Cerebellar cortex (tissue), 1 donor: ENCODE data around the gene GCFC2.
"Not testable (repeated sequence)": the region's sequence is repeated elsewhere in the genome, so short reads cannot be mapped to it uniquely, and the experiment has no call there.

Experiments used
- DNase-seq: peaks from one replicate; pipeline ENCODE4 v3.0.0-alpha.2; 2015; ENCODE audit warnings: low spot score

The GCFC2 gene

DNA sequence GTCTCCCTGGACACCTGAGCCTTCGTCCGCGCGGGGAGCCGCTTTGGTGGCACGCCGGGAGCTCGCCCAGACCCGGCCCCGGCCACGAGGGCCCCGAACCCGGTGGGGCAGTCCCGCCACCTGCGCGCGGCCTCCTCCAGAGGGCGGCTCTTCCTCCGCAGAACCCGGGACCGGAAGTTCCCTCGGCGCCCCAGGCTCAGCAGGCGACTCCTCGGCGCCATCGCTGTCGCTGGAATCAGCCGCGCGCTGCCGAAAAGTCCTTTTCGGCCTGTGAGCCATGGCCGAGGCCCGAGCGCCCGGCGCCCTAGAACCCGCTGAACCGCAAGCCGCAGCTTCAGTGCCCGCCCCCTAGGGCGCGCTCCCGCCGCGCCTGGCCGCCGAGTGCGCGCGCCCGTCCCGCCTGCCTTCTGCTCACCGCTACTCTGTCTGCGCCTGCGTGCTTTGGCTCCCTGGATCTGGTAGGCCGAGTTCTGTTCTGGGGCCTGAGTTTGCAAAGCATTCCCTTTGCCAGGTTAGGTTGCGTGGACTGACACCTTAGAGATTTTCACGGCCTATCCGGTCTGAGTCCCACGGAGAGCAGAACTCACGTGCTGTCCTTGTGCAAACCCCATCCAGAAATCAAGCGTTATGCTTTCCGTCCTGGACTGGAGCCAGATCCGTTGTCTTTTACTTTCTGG is at the start of gene GCFC2:
Gene GCFC2, minus strand, starts transcription at position 339 of the 677 bp plus-strand sequence. Its CDS starts 60 bp downstream, at position 279.
- DNase-seq, result peak; percentile 89

DNA sequence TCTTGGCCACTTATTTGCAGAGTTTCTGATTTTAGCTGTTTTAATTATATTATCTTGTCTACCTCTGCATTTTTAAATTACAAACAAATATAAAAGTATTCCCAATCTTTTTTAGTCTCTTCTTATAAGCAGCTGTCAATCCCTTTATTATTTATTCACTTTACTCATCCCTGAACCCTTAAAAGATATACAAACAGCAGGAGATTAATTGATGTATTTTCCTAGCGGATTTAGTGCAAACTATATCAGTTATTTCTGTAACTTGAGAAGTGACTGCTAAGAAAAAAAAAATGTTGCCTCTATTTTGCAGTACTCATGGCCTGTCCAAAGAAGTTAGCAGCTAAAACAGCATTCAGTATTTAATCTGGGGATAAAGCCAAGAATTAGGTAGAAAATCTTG is 42.1 kb upstream of the GCFC2 start:
- DNase-seq, result no peak

DNA sequence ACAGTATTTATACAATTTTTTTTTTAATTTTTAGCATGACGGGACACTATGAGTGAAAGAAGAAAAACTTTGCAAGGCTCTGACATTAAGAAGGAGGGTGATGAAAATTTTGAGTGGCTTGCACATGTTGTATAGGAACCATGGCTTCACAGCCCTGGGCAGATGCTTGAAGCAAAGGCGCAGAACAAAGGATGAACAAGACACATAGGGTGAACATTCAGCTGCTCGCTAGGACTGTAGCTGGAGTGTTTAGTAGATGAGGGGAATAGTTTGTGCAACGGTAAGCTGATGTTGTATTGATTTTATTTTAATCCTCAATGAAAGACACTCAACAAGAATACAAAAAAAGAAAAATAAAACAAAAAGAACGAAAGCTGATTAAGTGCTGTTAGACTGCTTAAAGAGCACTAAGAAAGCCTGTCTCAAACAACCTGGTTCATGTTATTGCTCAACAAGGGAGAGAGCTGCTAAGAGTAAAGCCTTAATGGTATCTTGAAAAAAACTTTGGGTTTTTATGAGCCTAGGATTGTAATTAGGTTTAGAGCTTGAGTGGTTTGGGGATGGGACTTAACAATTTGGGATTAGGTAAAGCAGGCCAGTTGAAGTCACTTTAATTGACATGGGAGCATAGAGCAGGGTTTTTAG is 41.2 kb upstream of the GCFC2 start:
- no peak for DNase-seq

DNA sequence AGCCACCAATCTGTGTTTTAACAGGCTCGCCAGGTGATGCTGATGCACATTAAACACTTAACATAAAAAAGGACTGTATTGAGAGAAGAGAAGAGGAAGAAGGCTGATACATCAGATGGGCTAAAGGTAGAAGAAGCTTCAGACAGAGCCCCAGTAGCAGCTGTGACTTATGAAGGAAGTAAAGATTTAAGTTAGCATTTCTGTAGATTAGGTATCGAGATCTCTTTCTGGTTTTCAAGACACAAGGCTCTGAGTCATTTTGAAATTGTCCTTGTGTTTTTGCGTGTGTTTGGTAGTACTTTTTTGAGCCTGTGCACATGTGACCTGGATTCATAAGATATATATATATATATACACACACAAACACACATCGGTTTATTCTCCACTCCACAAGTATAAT is 40.6 kb upstream of the GCFC2 start:
- no peak for DNase-seq

DNA sequence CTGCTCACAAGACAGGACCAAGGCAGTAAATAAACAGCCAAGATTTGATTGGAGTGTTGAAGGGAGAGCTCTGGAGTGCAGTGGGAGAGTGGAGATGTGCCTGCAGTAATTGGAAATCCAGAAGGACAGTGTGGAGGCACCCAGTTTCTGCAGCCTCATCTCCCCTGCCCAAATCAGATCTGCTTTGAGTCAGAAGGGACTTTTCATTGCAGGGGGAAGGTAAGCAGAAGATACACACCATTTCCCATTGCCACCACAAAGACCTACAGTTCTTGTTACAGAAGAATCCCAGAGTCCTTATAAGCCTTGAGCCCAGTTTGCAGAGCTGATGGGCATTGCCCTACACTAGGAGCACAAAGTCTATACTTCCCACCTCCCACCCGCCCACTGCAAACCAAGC is 27.2 kb upstream of the GCFC2 start:
- no peak for DNase-seq

DNA sequence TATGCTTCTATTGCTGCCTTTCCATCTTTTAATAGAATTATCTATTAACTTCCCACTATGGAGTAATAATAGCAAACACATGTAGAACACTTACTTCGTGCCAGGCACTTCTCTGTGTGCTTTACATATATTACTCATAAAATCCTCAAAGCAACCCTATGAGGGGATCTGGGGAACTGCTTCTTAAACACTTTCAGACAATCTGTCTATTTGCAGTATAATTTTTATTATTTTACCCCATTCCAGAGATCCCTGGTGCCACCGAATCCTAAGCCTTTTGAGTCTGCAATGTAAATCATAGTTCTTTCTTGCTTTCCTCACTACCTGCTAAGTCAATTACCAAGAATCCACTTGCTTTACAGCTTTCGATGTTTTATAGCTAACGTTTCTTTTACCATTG is 25.6 kb upstream of the GCFC2 start:
- DNase-seq, result no peak

DNA sequence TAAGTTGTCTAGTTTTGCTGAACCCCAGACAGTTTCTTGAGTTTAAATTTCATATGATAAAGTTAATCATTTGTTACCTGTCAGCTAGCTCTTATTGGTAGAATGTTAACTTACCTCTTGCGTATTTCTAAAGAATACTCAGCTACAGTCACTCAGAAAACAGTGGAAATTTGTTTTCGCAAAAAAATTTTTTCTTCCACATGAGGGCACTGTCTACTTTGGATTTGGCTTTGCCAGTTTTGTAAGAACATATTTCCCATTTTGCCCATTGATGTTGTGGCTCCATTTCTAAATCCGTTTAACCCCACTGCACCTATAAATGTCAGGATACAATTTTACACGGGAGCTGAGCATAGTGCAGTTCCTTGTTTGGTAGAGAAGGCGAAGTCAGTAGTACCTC is 19.1 kb upstream of the GCFC2 start:
- peak; percentile 24 for DNase-seq

DNA sequence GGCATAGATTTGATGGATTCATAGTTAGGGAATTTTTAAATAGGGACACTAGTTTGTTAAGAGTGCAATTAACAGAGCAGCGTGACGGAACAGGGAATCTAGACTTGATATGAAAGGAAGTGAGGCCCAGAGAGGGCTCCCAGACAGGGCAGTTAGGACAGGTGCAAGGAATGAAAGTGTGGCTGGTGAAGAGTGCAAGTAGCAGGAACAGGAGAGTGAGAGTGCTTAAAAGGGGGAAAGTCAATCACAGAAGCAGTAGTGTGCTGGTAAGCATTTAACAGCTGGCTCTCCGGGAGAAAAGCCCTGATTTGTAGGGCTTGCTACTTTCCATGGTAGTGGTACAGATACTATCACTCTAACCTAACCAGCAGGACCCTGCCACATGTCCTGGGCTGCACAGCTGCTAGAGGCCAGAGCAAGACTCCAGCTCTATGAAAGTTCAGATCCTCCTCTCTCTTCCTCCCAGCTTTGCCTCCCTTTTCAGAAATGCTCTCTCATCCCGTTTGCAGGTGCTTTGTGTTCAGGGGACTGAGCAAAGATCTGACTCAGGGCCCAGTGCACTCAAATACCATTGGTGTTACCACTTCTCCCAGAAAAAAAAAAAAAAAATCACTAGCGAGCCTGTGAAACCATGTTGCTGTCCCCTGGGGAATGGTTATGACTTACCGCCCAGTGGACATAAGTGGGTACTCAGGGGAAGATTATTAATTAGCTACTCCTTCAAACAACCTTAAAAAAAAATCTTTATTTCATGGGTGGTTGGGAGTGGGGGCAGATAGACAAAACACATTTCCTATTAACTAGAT is 18.1 kb upstream of the GCFC2 start:
- DNase-seq, result no peak

DNA sequence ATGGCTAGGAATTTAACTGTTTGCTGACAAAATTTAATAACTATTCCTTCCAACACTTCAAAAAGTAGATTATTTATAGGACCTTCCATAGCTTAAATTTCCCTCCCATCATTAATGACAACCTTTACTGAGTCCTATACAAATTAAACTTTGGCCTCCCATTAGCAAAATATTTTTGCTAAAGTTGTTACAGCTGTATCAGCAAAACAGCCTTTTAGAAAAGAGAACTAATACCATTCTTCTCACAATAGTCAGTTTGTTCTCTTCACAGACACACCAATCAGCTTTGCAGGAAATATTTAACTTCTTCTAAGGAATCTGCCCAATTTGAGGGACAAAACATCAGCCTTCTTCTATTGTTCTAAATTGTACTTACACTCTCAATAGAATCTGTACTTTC is 12.0 kb upstream of the GCFC2 start:
- no peak for DNase-seq

DNA sequence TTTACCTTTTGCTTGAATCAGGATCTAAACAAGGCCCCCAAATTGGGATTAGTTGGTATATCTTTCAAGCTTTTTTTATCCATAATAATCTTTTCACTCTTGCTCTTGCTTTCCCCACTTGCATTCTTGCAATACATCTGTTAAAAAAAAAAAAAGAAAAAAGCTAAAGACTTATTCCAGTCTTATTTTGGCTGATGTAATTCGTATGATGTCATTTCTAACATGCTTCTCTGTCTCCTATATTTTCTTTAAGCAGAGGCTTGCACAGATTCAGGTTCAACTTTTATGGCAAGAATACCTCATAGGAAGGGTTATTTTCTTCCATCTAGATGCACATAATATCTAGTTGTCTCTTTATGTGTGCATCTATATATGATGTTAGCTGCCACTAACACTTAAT is 9.8 kb upstream of the GCFC2 start:
- DNase-seq, result no peak

DNA sequence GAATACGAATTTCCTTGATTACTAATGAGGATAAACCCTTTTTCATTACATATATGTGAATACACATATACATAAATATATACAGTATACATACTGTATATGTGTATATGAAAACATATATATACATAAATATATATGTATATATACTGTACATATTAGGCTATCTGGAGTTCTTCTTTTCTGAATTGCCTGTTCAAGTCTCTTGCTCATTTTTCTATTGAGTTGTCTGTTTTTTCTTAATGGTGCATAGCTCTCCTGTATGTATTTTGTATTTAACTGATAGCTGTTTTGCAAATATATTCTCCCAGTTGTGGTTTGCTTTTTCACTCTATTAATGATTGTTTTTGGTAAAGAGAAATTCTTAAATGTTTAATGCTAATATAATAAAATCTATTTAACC is 8.9 kb upstream of the GCFC2 start:
- no peak for DNase-seq

DNA sequence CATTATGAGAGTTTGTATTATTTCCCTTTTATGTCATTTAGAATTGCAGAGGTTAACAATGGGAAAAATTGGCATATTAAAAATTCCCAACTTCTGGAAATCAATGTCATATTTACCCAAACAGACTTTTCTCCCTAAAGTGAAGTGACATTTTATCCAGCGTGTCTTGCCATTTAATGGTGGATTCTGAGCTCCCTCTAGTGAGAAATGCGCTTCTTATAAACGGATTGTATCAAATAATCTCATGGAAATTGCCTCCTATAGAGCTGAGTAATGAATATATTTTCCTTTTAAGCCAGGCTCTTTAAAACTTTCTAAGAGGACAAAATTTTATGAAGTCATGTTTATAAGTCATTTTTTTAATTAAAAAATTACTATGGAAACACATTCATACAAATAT is 5.7 kb upstream of the GCFC2 start:
- DNase-seq, result peak; percentile 16

DNA sequence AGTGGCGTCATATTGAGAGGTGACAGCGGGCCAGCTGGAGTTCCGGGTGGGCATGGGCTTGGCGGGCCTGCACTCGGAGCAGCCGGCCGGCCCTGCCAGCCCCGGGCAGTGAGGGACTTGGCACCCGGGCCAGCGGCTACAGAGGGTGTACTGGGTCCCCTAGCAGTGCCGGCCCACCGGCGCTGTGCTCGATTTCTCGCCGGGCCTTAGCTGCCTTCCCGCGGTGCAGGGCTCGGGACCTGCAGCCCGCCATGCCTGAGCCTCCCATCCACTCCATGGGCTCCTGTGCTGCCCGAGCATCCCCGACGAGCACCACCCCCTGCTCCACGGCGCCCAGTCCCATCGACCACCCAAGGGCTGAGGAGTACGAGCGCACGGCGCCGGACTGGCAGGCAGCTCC is 875 bp upstream of the GCFC2 start:
- not testable (repeated sequence) for DNase-seq

DNA sequence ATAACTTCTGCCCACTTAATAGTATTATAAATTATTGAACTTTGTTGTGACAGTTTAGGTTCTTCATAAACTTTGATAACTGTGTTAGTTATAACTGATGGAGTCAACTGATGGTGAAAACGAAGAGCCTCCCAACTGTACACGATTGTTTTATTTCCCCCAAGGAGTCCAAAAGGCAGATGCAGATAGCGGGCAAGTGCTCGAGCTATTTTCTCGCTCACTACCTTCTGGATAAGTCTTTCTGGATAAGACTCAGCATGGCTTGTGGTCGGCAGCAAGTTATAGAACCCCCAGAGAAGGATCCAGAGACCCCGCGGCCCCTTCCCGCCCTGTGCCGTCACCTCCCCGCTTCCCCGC is 517 bp downstream of the GCFC2 start:
- peak; percentile 46 for DNase-seq

DNA sequence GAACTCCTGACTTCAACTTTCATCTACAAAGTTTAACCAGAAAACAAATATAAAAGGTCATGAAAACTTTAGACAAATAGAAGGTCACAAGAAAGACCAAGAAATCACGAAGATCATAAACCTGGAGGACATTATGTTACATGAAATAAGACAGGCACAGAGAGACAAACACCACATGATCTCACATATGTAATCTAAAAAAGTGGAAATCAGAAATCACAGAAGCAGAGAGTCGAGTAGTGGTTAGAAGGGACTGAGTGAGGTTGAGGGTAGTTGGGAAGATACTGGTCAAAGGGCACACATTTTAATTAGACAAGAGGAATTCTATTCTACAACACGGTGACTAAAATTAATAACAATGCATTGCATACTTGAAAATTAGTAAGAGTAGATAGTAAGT is 1.4 kb downstream of the GCFC2 start:
- peak; percentile 8 for DNase-seq

DNA sequence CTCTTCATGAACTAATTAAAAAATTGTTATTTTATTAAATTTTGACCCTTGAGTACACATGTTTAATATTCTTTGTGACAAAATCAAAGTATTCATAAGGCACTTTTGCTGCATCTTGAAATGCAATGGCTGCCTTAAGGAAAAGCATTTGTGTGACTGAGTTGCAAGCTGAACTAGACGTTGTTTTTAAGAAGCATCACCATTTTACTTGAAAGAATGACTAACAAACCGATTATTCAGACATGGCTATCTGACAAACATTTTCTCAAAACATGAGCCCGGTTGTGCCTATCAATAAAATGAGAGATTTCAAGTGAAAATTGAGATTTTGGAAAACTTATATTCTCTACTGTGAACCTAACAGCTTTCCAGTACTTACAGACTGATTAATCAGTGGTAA is 2.8 kb downstream of the GCFC2 start:
- DNase-seq, result no peak

DNA sequence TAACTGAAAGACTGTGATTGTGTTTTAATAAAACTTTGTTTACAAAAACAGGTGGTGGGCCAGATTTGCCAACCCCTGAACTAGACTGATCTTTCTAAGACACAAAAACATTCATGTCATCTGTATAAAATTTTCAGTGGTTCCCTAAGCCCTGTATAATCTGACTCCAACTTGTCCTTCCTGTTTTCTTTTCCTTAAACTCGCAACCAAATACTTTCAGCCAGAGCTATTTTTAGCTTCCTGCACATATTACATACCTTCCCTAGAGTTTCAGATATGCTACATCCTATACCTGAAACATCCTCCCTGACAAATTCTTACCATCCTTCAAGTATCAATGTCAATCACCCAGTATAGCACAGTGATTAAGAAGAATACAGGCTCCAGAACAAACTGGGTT is 4.8 kb downstream of the GCFC2 start:
- DNase-seq, result no peak

DNA sequence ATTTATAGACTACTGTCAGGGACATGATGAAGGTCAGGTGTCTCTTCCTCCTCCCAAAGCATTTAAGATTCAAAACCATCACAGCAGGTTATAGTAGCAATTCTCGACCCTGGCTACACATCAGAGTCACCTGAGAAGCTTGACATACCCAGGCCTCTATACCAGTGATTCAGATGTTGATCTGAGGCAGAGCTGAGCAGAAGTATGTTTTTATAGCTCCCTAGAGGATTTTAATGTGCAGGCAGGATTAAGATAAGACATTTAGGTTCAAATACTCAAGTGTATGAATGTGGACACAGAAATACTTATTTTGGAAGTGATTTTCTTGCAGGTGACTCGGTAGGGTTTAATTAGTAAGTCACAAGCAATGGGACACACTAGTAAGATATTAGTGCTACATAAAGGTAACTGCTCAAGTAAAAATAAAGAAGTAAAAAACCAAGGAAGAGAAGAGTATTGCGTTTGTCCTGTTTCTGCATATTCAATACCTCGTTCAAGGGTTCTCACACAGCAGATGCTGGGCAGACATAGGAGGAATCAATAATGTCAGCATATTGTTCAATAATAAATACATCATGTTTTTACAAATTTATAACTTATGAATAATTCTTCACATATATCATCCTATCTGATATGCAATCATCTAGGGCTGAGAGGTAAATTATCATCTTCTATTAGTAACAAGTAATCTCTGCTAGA is 7.0 kb downstream of the GCFC2 start:
- DNase-seq, result no peak

DNA sequence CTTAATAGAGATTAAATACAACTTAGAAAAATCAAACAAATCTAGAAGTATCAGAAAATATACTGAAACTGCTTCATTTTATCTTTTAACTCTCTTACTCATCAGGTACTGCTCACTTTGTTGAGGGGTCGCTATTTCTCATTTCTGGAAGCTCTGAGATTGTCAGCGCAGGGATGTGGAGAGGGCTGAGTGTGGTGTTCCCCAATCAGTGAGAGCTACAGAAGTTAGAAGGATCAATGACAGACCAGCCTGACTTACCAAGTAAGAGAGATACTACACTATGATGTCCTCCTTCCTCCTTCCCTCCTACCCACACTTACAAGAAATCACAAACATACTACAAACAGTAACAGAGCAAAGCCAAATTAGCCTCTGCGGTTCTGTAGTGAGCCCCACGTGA is 8.1 kb downstream of the GCFC2 start:
- no peak for DNase-seq

DNA sequence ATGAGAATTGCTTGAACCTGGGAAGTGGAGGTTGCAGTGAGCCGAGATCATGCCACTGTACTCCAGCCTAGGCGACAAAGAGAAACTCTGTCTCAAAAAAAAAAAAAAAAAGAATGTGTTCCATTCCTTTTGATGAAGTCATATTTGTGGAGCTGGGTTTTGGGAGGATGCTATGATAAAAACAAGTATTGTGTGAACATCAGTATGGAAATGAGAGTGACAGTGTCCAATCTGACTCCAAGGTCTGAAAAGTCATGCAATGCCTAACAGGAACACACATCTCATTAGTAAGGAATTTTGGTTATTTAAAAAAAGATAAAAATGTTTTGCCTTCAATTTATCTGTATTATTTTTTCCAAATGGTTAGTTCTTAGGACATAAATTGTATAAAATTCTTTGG is 11.8 kb downstream of the GCFC2 start:
- no peak for DNase-seq

DNA sequence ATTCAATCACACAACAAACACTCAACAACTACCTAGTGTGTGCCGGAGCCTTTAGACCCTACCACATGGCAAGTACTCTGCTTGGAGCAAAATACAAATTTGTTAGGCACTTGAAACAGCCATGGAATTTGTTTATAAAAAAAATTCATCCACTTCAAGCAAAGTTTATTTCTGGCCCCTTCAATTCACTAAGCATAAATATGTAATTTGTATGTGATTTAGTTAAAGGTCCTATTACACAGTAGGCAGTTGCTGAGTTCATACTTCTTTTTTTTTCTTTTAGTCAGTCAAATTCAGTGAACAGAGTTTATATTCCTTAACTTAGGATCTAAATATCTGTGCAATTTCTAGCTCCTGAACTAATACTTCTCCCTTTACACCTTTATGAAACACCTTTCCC is 22.5 kb downstream of the GCFC2 start:
- DNase-seq, result no peak

DNA sequence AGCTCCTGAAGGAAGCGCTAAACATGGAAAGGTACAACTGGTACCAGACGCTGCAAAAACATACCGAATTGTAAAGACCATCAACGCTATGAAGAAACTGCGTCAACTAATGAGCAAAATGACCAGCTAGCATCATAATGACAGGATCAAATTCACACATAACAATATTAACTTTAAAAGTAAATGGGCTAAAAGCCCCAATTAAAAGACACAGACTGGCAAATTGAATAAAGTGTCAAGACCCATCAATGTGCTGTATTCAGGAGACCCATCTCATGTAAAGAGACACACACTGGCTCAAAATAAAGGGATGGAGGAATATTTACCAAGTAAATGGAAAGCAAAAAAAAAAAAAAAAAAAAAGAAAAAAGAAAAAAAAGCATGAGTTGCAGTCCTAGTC is 27.3 kb downstream of the GCFC2 start:
- DNase-seq, result not testable (repeated sequence)

DNA sequence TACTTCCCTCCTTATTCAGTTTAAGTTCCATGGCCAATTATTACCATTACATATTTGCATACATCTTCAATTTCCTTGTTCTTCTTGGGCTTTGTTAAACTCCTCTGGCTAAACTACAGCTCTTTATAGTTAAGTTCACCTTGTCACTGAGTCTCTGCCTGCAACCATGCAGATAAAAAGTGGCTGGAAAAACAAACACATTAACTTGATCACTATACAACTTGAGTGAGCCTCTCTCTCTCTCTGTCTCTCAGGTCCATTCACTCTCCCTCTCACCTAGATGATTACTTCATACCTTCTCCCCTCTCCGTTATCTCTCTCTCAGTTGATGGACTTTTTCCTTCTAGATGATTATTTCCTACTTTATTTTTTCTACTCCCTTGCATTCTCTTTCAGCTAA is 30.3 kb downstream of the GCFC2 start:
- DNase-seq, result no peak
